Measurements from ENCODE around the gene MCRS1. TPM values are rescaled to one million over a fixed set of nuclear protein-coding genes. Genes with fewer than 3 reads are reported as not detected.

Gene MCRS1
- total RNA-seq, 4 donors from 2014 or later, result 43.7 to 71.9 (median 56.4) TPM

GRCh38 chr12:49563951-49564685 is 3.8 kb downstream of the MCRS1 start:
- no peak overlapping the region for H3K4me3 ChIP-seq

DNA sequence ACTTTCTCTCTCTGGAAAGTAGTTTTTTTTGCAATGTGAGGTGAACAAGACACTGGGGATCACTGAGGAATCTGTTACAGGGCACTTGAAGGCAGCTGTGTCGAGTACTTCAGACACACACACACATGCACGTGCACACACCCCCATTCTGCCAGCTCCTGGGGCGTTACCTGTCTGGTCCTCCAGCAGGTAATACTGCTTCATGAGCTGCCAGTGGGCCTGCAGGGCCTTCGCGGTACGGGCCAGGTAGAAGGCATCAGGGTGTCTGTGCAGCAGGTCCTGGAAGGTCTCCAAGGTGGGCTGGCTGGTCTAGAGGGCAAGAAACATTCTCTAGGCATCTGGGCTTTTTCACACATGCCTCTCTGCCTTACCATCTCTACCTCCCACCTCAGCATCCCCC is 5.1 kb downstream of the MCRS1 start:
- peaks cover 18 to 25% (median 19%) of the 10 kb centered on the region in 4 donors for H3K4me1 ChIP-seq
- no peak overlapping the region for H3K27ac ChIP-seq (replicated peaks in 1 of 4)
- H3K36me3 ChIP-seq, result peaks cover 69 to 83% (median 76%) of the 10 kb centered on the region in 4 donors
- H3K4me3 ChIP-seq, result no peak overlapping the region
- H3K27me3 ChIP-seq, result no peaks in the 10 kb centered on the region
- no peak for DNase-seq (ENCODE audit: extremely low spot score)
- intact Hi-C loops (cut with DNase I), result no loop called here
- 92% methylated on average over 6 of the region's 6 CpGs for WGBS
- no peak for TF ChIP-seq EP300 (IDR thresholded peaks at IDR 0.05)
- TF ChIP-seq, protein P1, sequence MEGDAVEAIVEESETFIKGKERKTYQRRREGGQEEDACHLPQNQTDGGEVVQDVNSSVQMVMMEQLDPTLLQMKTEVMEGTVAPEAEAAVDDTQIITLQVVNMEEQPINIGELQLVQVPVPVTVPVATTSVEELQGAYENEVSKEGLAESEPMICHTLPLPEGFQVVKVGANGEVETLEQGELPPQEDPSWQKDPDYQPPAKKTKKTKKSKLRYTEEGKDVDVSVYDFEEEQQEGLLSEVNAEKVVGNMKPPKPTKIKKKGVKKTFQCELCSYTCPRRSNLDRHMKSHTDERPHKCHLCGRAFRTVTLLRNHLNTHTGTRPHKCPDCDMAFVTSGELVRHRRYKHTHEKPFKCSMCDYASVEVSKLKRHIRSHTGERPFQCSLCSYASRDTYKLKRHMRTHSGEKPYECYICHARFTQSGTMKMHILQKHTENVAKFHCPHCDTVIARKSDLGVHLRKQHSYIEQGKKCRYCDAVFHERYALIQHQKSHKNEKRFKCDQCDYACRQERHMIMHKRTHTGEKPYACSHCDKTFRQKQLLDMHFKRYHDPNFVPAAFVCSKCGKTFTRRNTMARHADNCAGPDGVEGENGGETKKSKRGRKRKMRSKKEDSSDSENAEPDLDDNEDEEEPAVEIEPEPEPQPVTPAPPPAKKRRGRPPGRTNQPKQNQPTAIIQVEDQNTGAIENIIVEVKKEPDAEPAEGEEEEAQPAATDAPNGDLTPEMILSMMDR (IDR thresholded peaks at IDR 0.05), result no peak
- no peak for TF ChIP-seq POLR2A (IDR thresholded peaks at IDR 0.05; ENCODE audit: low read depth)
- no peak for TF ChIP-seq POLR2AphosphoS5 (IDR thresholded peaks at IDR 0.05)
- H3K9me3 ChIP-seq, result no peaks in the 10 kb centered on the region

More at GRCh38 chr12:49563951-49564685, 3.8 kb downstream of the MCRS1 start:
- H3K27me3 ChIP-seq, result no peaks in the 10 kb centered on the region
- TF ChIP-seq, protein P1 (IDR thresholded peaks at IDR 0.05), result no peak
- TF ChIP-seq POLR2A (IDR thresholded peaks at IDR 0.05; ENCODE audit: low read depth), result no peak
- no peak for TF ChIP-seq EP300 (IDR thresholded peaks at IDR 0.05)
- TF ChIP-seq POLR2AphosphoS5 (IDR thresholded peaks at IDR 0.05), result no peak
- DNase-seq (ENCODE audit: extremely low spot score), result no peak
- H3K36me3 ChIP-seq, result peaks cover 56 to 70% (median 64%) of the 10 kb centered on the region in 4 donors
- WGBS, result 88% methylated on average over 14 of the region's 14 CpGs
- intact Hi-C loops (cut with DNase I), result no loop called here
- H3K4me1 ChIP-seq, result peaks cover 24 to 34% (median 25%) of the 10 kb centered on the region in 4 donors
- no peaks in the 10 kb centered on the region for H3K9me3 ChIP-seq
- H3K27ac ChIP-seq (replicated peaks in 1 of 4), result no peak overlapping the region

DNA sequence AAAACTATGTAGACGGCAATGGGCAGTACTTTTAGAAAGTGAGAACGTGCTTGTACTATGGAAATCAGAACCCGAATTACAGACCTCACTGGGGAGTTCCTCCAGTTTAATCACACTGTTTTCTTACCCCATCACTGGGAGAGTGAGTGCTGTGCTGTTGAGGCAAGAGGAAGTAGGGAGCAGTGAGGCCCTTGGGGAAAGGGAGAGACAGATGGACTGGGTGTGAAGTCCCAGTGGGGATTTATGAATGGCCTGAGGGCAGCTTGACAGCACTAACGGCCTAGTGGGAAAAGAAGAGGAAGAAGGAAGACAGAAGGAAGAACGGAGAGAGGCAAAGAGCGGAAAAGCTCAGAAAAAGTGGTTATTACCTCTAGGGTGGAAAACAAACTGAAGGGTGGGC is 5.7 kb downstream of the MCRS1 start:
- peaks cover 16 to 22% (median 17%) of the 10 kb centered on the region in 4 donors for H3K4me1 ChIP-seq
- DNase-seq (ENCODE audit: extremely low spot score), result no peak
- H3K9me3 ChIP-seq, result no peaks in the 10 kb centered on the region
- 82% methylated on average over 6 of the region's 6 CpGs for WGBS
- TF ChIP-seq POLR2AphosphoS5 (IDR thresholded peaks at IDR 0.05) (no peak), POLR2A (IDR thresholded peaks at IDR 0.05; ENCODE audit: low read depth) (no peak), EP300 (IDR thresholded peaks at IDR 0.05) (no peak)
- TF ChIP-seq, protein P1 (IDR thresholded peaks at IDR 0.05), result no peak
- peaks cover 74 to 89% (median 79%) of the 10 kb centered on the region in 4 donors for H3K36me3 ChIP-seq
- intact Hi-C loops (cut with DNase I), result no loop called here
- no peak overlapping the region for H3K27ac ChIP-seq (replicated peaks in 1 of 4)
- no peaks in the 10 kb centered on the region for H3K27me3 ChIP-seq
- no peak overlapping the region for H3K4me3 ChIP-seq

GRCh38 chr12:49560695-49561094 is 7.2 kb downstream of the MCRS1 start:
- Histone ChIP-seq H3K36me3 (peaks cover 74 to 100% (median 94%) of the 10 kb centered on the region in 4 donors), H3K4me3 (no peak overlapping the region), H3K4me1 (peaks cover under 1 to 7% (median 2%) of the 10 kb centered on the region in 4 donors), H3K27ac (replicated peaks in 1 of 4) (no peak overlapping the region), H3K9me3 (no peaks in the 10 kb centered on the region), H3K27me3 (no peaks in the 10 kb centered on the region)
- DNase-seq (ENCODE audit: extremely low spot score), result no peak
- TF ChIP-seq, protein P1 (IDR thresholded peaks at IDR 0.05), result no peak
- TF ChIP-seq POLR2A (IDR thresholded peaks at IDR 0.05; ENCODE audit: low read depth) (no peak), POLR2AphosphoS5 (IDR thresholded peaks at IDR 0.05) (no peak), EP300 (IDR thresholded peaks at IDR 0.05) (no peak)
- intact Hi-C loops (cut with DNase I), result no loop called here
- 86% methylated on average over 7 of the region's 7 CpGs for WGBS
